Mammary epithelial cell (primary cell): ENCODE results near the gene SLC30A4.

Source experiments
- CTCF ChIP-seq, 2 donors: IDR thresholded peaks in 1 of 2; conservative IDR thresholded peaks in 1 of 2; 2 replicates each; pipeline ENCODE4 v1.5.1; 2011 to 2012; ENCODE audit warnings: inconsistent platforms in 2 of 2, low read length in 2 of 2, mild to moderate bottlenecking in 2 of 2, control low read depth in 1 of 2, low read depth in 1 of 2; ENCODE audit not compliant: insufficient read depth in 1 of 2; ENCODE audit errors: extremely low read depth in 1 of 2
- EZH2 ChIP-seq: IDR thresholded peaks from 2 replicates; pipeline ENCODE4 v1.6.1; 2012; ENCODE audit warnings: low read length, inconsistent platforms, borderline replicate concordance

DNA sequence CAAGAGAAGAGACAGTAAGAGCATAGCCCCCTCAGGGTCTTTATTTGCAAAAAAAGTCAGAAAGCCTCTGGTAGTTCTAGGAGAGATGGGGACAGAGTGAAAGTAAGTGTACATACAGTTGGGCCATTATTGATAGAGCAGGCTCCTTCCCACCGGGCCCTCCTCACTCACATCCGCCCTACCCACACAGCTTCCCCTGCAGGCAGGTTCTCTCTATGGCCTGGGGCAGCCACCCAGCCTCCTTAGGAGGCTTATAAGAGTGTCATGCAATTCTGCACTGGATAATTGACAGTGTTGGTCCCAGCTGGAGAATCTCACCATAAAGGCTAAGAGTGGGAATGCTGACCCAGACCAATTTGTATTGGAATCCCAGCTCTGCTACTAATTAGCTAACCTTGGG, 49.5 kb downstream of the SLC30A4 start:
- TF ChIP-seq CTCF (conservative IDR thresholded peaks at IDR 0.05 in 1 of 2, IDR thresholded peaks at IDR 0.05 in 1 of 2; ENCODE audit: extremely low read depth in 1 of 2, insufficient read depth in 1 of 2, low read depth in 1 of 2, low read length in 2 of 2): no peak
- TF ChIP-seq EZH2: no peak
